Cardiac muscle cell (in vitro differentiated cells and primary cell): ENCODE data around the gene HHIPL2. TPM values are rescaled to one million over a fixed set of nuclear protein-coding genes. Genes with fewer than 3 reads are reported as not detected.
"Not testable (repeated sequence)": the region's sequence is repeated elsewhere in the genome, so short reads cannot be mapped to it uniquely, and the experiment has no call there.

ENCODE experiments used
- DNase-seq, 2 donors: peaks; one replicate each; pipeline versions ENCODE4 v3.0.0 to v3.0.0-alpha.2; 2010 to 2017; ENCODE audit warnings: low read depth in 1 of 2, low spot score in 1 of 2
- H3K27ac ChIP-seq: fragments of 200-600 bp; sonication (generic); 2 replicates; pipeline ENCODE4 v1.5.1; 2016
- H3K27me3 ChIP-seq: fragments of 200-600 bp; sonication (generic); 2 replicates; pipeline ENCODE4 v1.6.0; 2016; ENCODE audit warnings: control low read depth
- H3K36me3 ChIP-seq: fragments of 200-600 bp; sonication (generic); 2 replicates; pipeline ENCODE4 v1.5.1; 2016; ENCODE audit warnings: control low read depth
- H3K4me1 ChIP-seq: fragments of 200-600 bp; sonication (generic); 2 replicates; pipeline ENCODE4 v1.8.1; 2017; ENCODE audit warnings: low read depth, mild to moderate bottlenecking, mixed run types
- H3K4me3 ChIP-seq: fragments of 200-600 bp; sonication (generic); 2 replicates; pipeline ENCODE4 v1.5.1; 2016; ENCODE audit warnings: mild to moderate bottlenecking
- H3K9me3 ChIP-seq: fragments of 200-600 bp; sonication (generic); 2 replicates; pipeline ENCODE4 v1.5.1; 2017; ENCODE audit warnings: low read depth, mild to moderate bottlenecking, control low read depth
- CTCF ChIP-seq: IDR thresholded peaks from 2 replicates; pipeline ENCODE4 v1.5.1; 2012; ENCODE audit warnings: low read depth, mild to moderate bottlenecking, low read length
- polyA plus RNA-seq: library from polyadenylated mRNA; unstranded; fragments of >200 nt; fragmentation: Nextera tagmentation; extraction: Ambion mirVana; gene quantifications from 2 replicates; pipeline ENCODE4 v1.2.1, GENCODE V29; 2016
- total RNA-seq: library from RNA; depleted of rRNA; stranded (reverse); fragments of >200 nt; gene quantifications from 2 replicates; pipeline ENCODE4 v1.2.3, GENCODE V29; 2016

The HHIPL2 gene
- total and polyA plus RNA-seq, 2 experiments from 2014 or later = 0.38 TPM; not detected in 1

- no peak overlapping the region for H3K27ac ChIP-seq
- H3K4me3 ChIP-seq = no peak overlapping the region
- no peak for TF ChIP-seq CTCF
- peak in 1 of 2 donors; percentile 72 for DNase-seq
- H3K9me3 ChIP-seq = no peaks in the 10 kb centered on the region
- no peaks in the 10 kb centered on the region for H3K36me3 ChIP-seq
- H3K27me3 ChIP-seq = no peaks in the 10 kb centered on the region
- H3K4me1 ChIP-seq = no peaks in the 10 kb centered on the region
Observed at GRCh38 chr1:222521299-222522104, 26.4 kb downstream of the HHIPL2 start.

GRCh38 chr1:222489496-222489895 is 58.4 kb downstream of the HHIPL2 start:
- H3K9me3 ChIP-seq, H3K36me3 ChIP-seq, H3K27ac ChIP-seq, H3K4me3 ChIP-seq, H3K4me1 ChIP-seq, H3K27me3 ChIP-seq: not testable (repeated sequence)
- peak in 1 of 2 donors; percentile 79 for DNase-seq

GRCh38 chr1:222487774-222488173 is 60.1 kb downstream of the HHIPL2 start:
- not testable (repeated sequence) for H3K27ac ChIP-seq, H3K4me3 ChIP-seq, DNase-seq, H3K36me3 ChIP-seq, H3K4me1 ChIP-seq, H3K9me3 ChIP-seq, H3K27me3 ChIP-seq

GRCh38 chr1:222484005-222484404 is 63.9 kb downstream of the HHIPL2 start:
- not testable (repeated sequence) for H3K4me3 ChIP-seq, H3K27me3 ChIP-seq, H3K27ac ChIP-seq, H3K4me1 ChIP-seq, H3K9me3 ChIP-seq, H3K36me3 ChIP-seq
- peak in 1 of 2 donors; percentile 53 for DNase-seq

- not testable (repeated sequence) for DNase-seq, H3K27me3 ChIP-seq, H3K27ac ChIP-seq, H3K4me3 ChIP-seq, H3K4me1 ChIP-seq, H3K9me3 ChIP-seq, H3K36me3 ChIP-seq
Observed at GRCh38 chr1:222479567-222479966, 68.3 kb downstream of the HHIPL2 start.

GRCh38 chr1:222476436-222476835 is 71.5 kb downstream of the HHIPL2 start:
- H3K36me3 ChIP-seq, H3K9me3 ChIP-seq, H3K4me1 ChIP-seq, H3K27me3 ChIP-seq, H3K27ac ChIP-seq, H3K4me3 ChIP-seq: not testable (repeated sequence)
- TF ChIP-seq CTCF = peak; percentile 11
- DNase-seq = peak in 1 of 2 donors; percentile 57

- H3K9me3 ChIP-seq, H3K4me1 ChIP-seq, DNase-seq, H3K36me3 ChIP-seq, H3K4me3 ChIP-seq, H3K27me3 ChIP-seq, H3K27ac ChIP-seq: not testable (repeated sequence)
Observed at GRCh38 chr1:222473717-222474116, 74.2 kb downstream of the HHIPL2 start.

- not testable (repeated sequence) for H3K4me3 ChIP-seq, H3K9me3 ChIP-seq, H3K27ac ChIP-seq, H3K27me3 ChIP-seq, H3K4me1 ChIP-seq, DNase-seq, H3K36me3 ChIP-seq
Observed at GRCh38 chr1:222472776-222473540, 74.9 kb downstream of the HHIPL2 start.

Other genes with a start within 250 kb of the HHIPL2 start
- gene TAF1A, start 41.8 kb upstream of the HHIPL2 start, total RNA-seq = 5.0 and 5.7 TPM in 2 replicates
- 3.9 and 5.5 TPM in 2 replicates for gene TAF1A, start 41.8 kb upstream of the HHIPL2 start, polyA plus RNA-seq
- 29.3 and 38.5 TPM in 2 replicates for gene MIA3, start 70.0 kb upstream of the HHIPL2 start, total RNA-seq
- gene MIA3, start 70.0 kb upstream of the HHIPL2 start, polyA plus RNA-seq = 32.9 and 53.8 TPM in 2 replicates
- gene AIDA, start 164.4 kb upstream of the HHIPL2 start, total RNA-seq = 15.2 and 16.7 TPM in 2 replicates
- 28.7 and 37.4 TPM in 2 replicates for gene AIDA, start 164.4 kb upstream of the HHIPL2 start, polyA plus RNA-seq
- 25.3 and 26.6 TPM in 2 replicates for gene BROX, start 164.5 kb upstream of the HHIPL2 start, total RNA-seq
- gene BROX, start 164.5 kb upstream of the HHIPL2 start, polyA plus RNA-seq = 16.3 and 21.8 TPM in 2 replicates
- gene FAM177B, start 189.1 kb upstream of the HHIPL2 start, total RNA-seq = not detected in 2 replicates
- not detected in 2 replicates for gene FAM177B, start 189.1 kb upstream of the HHIPL2 start, polyA plus RNA-seq